H1 (cell line): Measurements from ENCODE around the gene MXRA8. TPM values are rescaled to one million over a fixed set of nuclear protein-coding genes. Genes with fewer than 3 reads are reported as not detected.

Experiments used
- CTCF ChIA-PET: fragments of 300-600 bp; sonication (Branson Sonifier 250); formaldehyde crosslinking; loops from one replicate; lab custom pipeline; 2021; ENCODE audit not compliant: partially characterized antibody; lab: Charles Lee
- POLR2A ChIA-PET: fragments of 300-600 bp; sonication (Branson Sonifier 250); formaldehyde crosslinking; loops from one replicate; lab custom pipeline; 2021; ENCODE audit warnings: inconsistent platforms; ENCODE audit not compliant: partially characterized antibody; lab: Charles Lee
- DNase-seq, 2 experiments: peaks; one replicate each; pipeline versions ENCODE4 v3.0.0 to v3.0.0-alpha.2; 2010 to 2022; ENCODE audit warnings: low spot score in 2 of 2, low read depth in 1 of 2, mixed read lengths in 1 of 2
- FAIRE-seq: peaks from 2 replicates; lab custom pipeline; 2011; peaks lifted over from hg19 to GRCh38; lab: Jason Lieb, UNC
- H2AFZ ChIP-seq: 2 replicates; pipeline ENCODE4 v1.8.1; 2012; ENCODE audit warnings: low read length, inconsistent platforms
- H2AK5ac ChIP-seq: 2 replicates; pipeline ENCODE4 v1.6.1; 2013; ENCODE audit warnings: low read depth, low read length
- H2BK120ac ChIP-seq: replicated peaks from 2 replicates; pipeline ENCODE3; 2013; ENCODE audit warnings: low read depth, low read length, inconsistent platforms
- H2BK12ac ChIP-seq: 2 replicates; pipeline ENCODE4 v1.6.1; 2013; ENCODE audit warnings: low read depth, low read length
- H2BK15ac ChIP-seq: 2 replicates; pipeline ENCODE4 v1.6.1; 2013; ENCODE audit warnings: low read length
- H2BK20ac ChIP-seq: 2 replicates; pipeline ENCODE4 v1.6.1; 2013; ENCODE audit warnings: low read length
- H2BK5ac ChIP-seq: 2 replicates; pipeline ENCODE4 v1.6.1; 2013; ENCODE audit warnings: low read depth, low read length
- H3K14ac ChIP-seq: 2 replicates; pipeline ENCODE4 v1.6.1; 2013; ENCODE audit warnings: inconsistent platforms; ENCODE audit not compliant: insufficient read length
- H3K18ac ChIP-seq: 2 replicates; pipeline ENCODE4 v1.6.1; 2013; ENCODE audit warnings: low read length; ENCODE audit errors: extremely low read depth
- H3K23ac ChIP-seq: 2 replicates; pipeline ENCODE4 v1.6.1; 2013; ENCODE audit warnings: inconsistent platforms; ENCODE audit not compliant: insufficient read length
- H3K23me2 ChIP-seq: 2 replicates; pipeline ENCODE4 v1.6.1; 2013; ENCODE audit warnings: low read depth, low read length
- H3K27ac ChIP-seq: 2 replicates; pipeline ENCODE4 v1.6.1; 2011; ENCODE audit warnings: low read depth, low read length, inconsistent platforms
- H3K27me3 ChIP-seq, 4 experiments: replicated peaks in 1 of 4; 1 replicate in 1 of 4; 2 replicates in 3 of 4; pipeline versions ENCODE4 v1.6.1 to v1.8.1; 2011 to 2013; ENCODE audit warnings: low read length in 3 of 4, mild to moderate bottlenecking in 3 of 4, inconsistent platforms in 2 of 4, mixed read lengths in 2 of 4, moderate library complexity in 1 of 4; ENCODE audit not compliant: control insufficient read depth in 3 of 4, insufficient read depth in 3 of 4; ENCODE audit errors: extremely low read depth in 1 of 4
- H3K36me3 ChIP-seq, 4 experiments: 2 replicates each; pipeline versions ENCODE4 v1.6.1 to v1.8.1; 2011 to 2013; ENCODE audit warnings: mild to moderate bottlenecking in 4 of 4, low read length in 3 of 4, moderate library complexity in 2 of 4, control low read depth in 1 of 4, inconsistent platforms in 1 of 4; ENCODE audit not compliant: insufficient read depth in 4 of 4, control insufficient read depth in 2 of 4
- H3K4ac ChIP-seq: replicated peaks from 2 replicates; pipeline ENCODE3; 2013; ENCODE audit warnings: low read length, low read depth, mixed read lengths, inconsistent platforms; ENCODE audit not compliant: insufficient read length
- H3K4me1 ChIP-seq, 4 experiments: replicated peaks in 1 of 4; 1 replicate in 1 of 4; 2 replicates in 3 of 4; pipeline versions ENCODE4 v1.6.1 to v1.8.1; 2011 to 2013; ENCODE audit warnings: low read length in 3 of 4, inconsistent platforms in 2 of 4, mixed read lengths in 1 of 4; ENCODE audit not compliant: insufficient read depth in 4 of 4, control insufficient read depth in 3 of 4
- H3K4me2 ChIP-seq, 2 experiments: 2 replicates each; pipeline versions ENCODE4 v1.6.1 to v1.8.1; 2011 to 2013; ENCODE audit warnings: low read depth in 2 of 2, low read length in 2 of 2, control low read depth in 1 of 2, inconsistent platforms in 1 of 2, mild to moderate bottlenecking in 1 of 2; ENCODE audit not compliant: insufficient read depth in 1 of 2
- H3K4me3 ChIP-seq, 4 experiments: fragments of 200-600, 300-600 bp in 1 of 4; sonication (generic), shearing (Covaris generic), sonication (Bioruptor Twin) in 1 of 4; 2 replicates each; pipeline versions ENCODE4 v1.5.1 to v1.8.1; 2011 to 2016; ENCODE audit warnings: low read length in 4 of 4, low read depth in 3 of 4, control low read depth in 2 of 4, inconsistent platforms in 2 of 4, mild to moderate bottlenecking in 2 of 4, mixed read lengths in 1 of 4, moderate library complexity in 1 of 4; ENCODE audit not compliant: insufficient read depth in 2 of 4; ENCODE audit errors: extremely low read depth in 1 of 4
- H3K56ac ChIP-seq: replicated peaks from 2 replicates; pipeline ENCODE3; 2013; ENCODE audit warnings: low read depth, mild to moderate bottlenecking, mixed read lengths, low read length, inconsistent platforms; ENCODE audit not compliant: insufficient read length
- H3K79me1 ChIP-seq: 2 replicates; pipeline ENCODE4 v1.6.1; 2013; ENCODE audit warnings: low read depth, low read length, control low read depth
- H3K79me2 ChIP-seq, 2 experiments: 2 replicates each; pipeline versions ENCODE4 v1.6.1 to v1.8.1; 2012 to 2013; ENCODE audit warnings: low read length in 2 of 2, mild to moderate bottlenecking in 2 of 2, inconsistent platforms in 1 of 2; ENCODE audit not compliant: insufficient read depth in 2 of 2, control insufficient read depth in 1 of 2
- H3K9ac ChIP-seq, 4 experiments: replicated peaks in 1 of 4; 1 replicate in 1 of 4; 2 replicates in 3 of 4; pipeline versions ENCODE4 v1.6.1 to v1.8.1; 2011 to 2013; ENCODE audit warnings: low read depth in 3 of 4, low read length in 3 of 4, control low read depth in 2 of 4, mild to moderate bottlenecking in 2 of 4, moderate library complexity in 2 of 4, inconsistent platforms in 1 of 4; ENCODE audit errors: extremely low read depth in 1 of 4
- H3K9me3 ChIP-seq, 2 experiments: 2 replicates each; pipeline versions ENCODE4 v1.6.1 to v1.8.1; 2012 to 2013; ENCODE audit warnings: mild to moderate bottlenecking in 2 of 2, moderate library complexity in 2 of 2, control low read depth in 1 of 2, inconsistent platforms in 1 of 2, low read depth in 1 of 2, low read length in 1 of 2, mixed read lengths in 1 of 2; ENCODE audit not compliant: insufficient read depth in 2 of 2
- H4K20me1 ChIP-seq, 2 experiments: replicated peaks in 1 of 2; 2 replicates each; pipeline versions ENCODE3 to v1.8.1; 2011 to 2013; ENCODE audit warnings: inconsistent platforms in 2 of 2, low read length in 2 of 2, mild to moderate bottlenecking in 1 of 2; ENCODE audit not compliant: insufficient read depth in 2 of 2, control insufficient read depth in 1 of 2
- H4K5ac ChIP-seq: 2 replicates; pipeline ENCODE4 v1.6.1; 2013; ENCODE audit warnings: low read length, low read depth, mixed read lengths, inconsistent platforms; ENCODE audit not compliant: insufficient read length
- H4K8ac ChIP-seq: 2 replicates; pipeline ENCODE4 v1.8.0; 2013; ENCODE audit warnings: mild to moderate bottlenecking, moderate library complexity, low read length, inconsistent platforms; ENCODE audit not compliant: insufficient read depth; ENCODE audit errors: extremely low read depth
- H4K91ac ChIP-seq: replicated peaks from 2 replicates; pipeline ENCODE3; 2013; ENCODE audit warnings: low read length, mixed read lengths, inconsistent platforms; ENCODE audit not compliant: insufficient read length
- BRCA1 ChIP-seq: IDR thresholded peaks from 2 replicates; pipeline ENCODE4 v1.6.1; 2012; ENCODE audit warnings: low read depth, low read length, improper control_type of control experiment
- POLR2AphosphoS5 ChIP-seq: IDR thresholded peaks from 2 replicates; pipeline ENCODE4 v1.6.1; 2011; ENCODE audit warnings: low read depth, low read length
- SP1 ChIP-seq: IDR thresholded peaks from 2 replicates; pipeline ENCODE4 v1.6.1; 2011; ENCODE audit warnings: low read depth, low read length
- WGBS, 2 experiments: shearing (Covaris generic) in 1 of 2; methylation state at CpG; one replicate each; pipeline versions ENCODE4 v1.1.6 to v1.1.7; 2013 to 2015; ENCODE audit warnings: low lambda C conversion rate in 2 of 2, mixed read lengths in 2 of 2, inconsistent platforms in 1 of 2, low coverage in 1 of 2, missing lambda C conversion rate in 1 of 2; ENCODE audit not compliant: insufficient replicate concordance in 2 of 2, insufficient coverage in 1 of 2, insufficient read length in 1 of 2; ENCODE audit errors: extremely low coverage in 1 of 2, missing lambda C conversion rate in 1 of 2; 5-methylcytosine and 5-hydroxymethylcytosine counted together
- polyA plus RNA-seq, 7 experiments: library from polyadenylated mRNA; depleted of rRNA in 3 of 7; stranded (reverse) in 5 of 7; unstranded in 2 of 7; fragments of >200 nt in 5 of 7; fragments of 200-250 nt in 2 of 7; gene quantifications; 1 replicate in 5 of 7; 2 replicates in 1 of 7; 4 replicates in 1 of 7; pipeline versions ENCODE4 v1.2.1 to v1.2.3, GENCODE V29; 2011 to 2013; ENCODE audit warnings: missing spikeins in 2 of 7, mixed read lengths in 2 of 7
- total RNA-seq: library from RNA; stranded (reverse); fragmentation: NEBNext Ultra II Directional; extraction: Animal tissue kit (Norgen Biotek cat#: 25700); gene quantifications from 2 replicates; pipeline ENCODE4 v1.2.1, GENCODE V29; 2021

The MXRA8 gene
- total and polyA plus RNA-seq, 2 of the 8 experiments (the other 6 are each of a cell fraction or from before 2014, with no cell fraction given) = 10.5 to 17.2 TPM

- no peak overlapping the region for H2AFZ ChIP-seq
- H3K4ac ChIP-seq = no peak overlapping the region
- H4K20me1 ChIP-seq = peaks cover 10 to 32% of the 10 kb centered on the region in 2 experiments
- H4K8ac ChIP-seq = no peak overlapping the region
- H3K27me3 ChIP-seq = no peaks in the 10 kb centered on the region; a peak in 1 of 7 replicates
- H3K79me1 ChIP-seq = peaks cover 6% of the 10 kb centered on the region; the same call in 1 of the 2 replicates
- no peak overlapping the region for H3K27ac ChIP-seq
- H2BK15ac ChIP-seq = no peak overlapping the region
- DNase-seq (no peak), FAIRE-seq (no peak)
- H2BK5ac ChIP-seq = no peak overlapping the region
- CTCF ChIA-PET = interaction anchor here (2.2 kb wide), 1 partner anchor 41 kb away, joined by 5 read pairs; no protein-coding TSS in a partner anchor
- POLR2A ChIA-PET = interaction anchor here (0.7 to 9.0 kb wide), 10 partner anchors 12 to 69 kb away, joined by 3 to 134 read pairs (median 3); partner anchors contain the start of gene AURKAIP1
- H2AK5ac ChIP-seq = no peak overlapping the region
- no peak overlapping the region for H3K56ac ChIP-seq
- H3K4me3 ChIP-seq = no peak overlapping the region
- H3K23ac ChIP-seq = no peak overlapping the region
- H3K4me1 ChIP-seq = no peaks in the 10 kb centered on the region; a peak in 2 of 7 replicates
- no peaks in the 10 kb centered on the region for H3K79me2 ChIP-seq
- no peak overlapping the region for H3K14ac ChIP-seq
- peaks cover 2% of the 10 kb centered on the region; the same call in 1 of the 2 replicates for H3K23me2 ChIP-seq
- H2BK12ac ChIP-seq = no peak overlapping the region
- H3K9ac ChIP-seq = no peak overlapping the region
- no peak overlapping the region for H2BK20ac ChIP-seq
- no peak overlapping the region for H2BK120ac ChIP-seq
- H3K9me3 ChIP-seq = peaks cover 0 to 6% of the 10 kb centered on the region in 2 experiments; a peak in 2 of 4 replicates
- peaks cover 0 to 9% (median under 1%) of the 10 kb centered on the region in 4 experiments; a peak in 3 of 8 replicates for H3K36me3 ChIP-seq
- H3K4me2 ChIP-seq = no peak overlapping the region
- no peak overlapping the region for H3K18ac ChIP-seq
- WGBS, 2 experiments = 91% methylated on average over 34 of the region's 48 CpGs; no CpG with 5 or more reads in 1 of the 2 experiments
- H4K91ac ChIP-seq = no peak overlapping the region
- TF ChIP-seq POLR2AphosphoS5 (peak; percentile 44), SP1 (no peak), BRCA1 (no peak)
- TF ChIP-seq, all 59 proteins: peak for 1
- H4K5ac ChIP-seq = no peak overlapping the region
Observed at GRCh38 chr1:1332774-1333480, 25.4 kb downstream of the MXRA8 start.
